HepG2 (cell line): ENCODE measurements around the gene UQCRFS1. TPM values are rescaled to one million over a fixed set of nuclear protein-coding genes. Genes with fewer than 3 reads are reported as not detected.

Experiments
- ATAC-seq: fragments of 200-7000 bp; cut with Tn5 transposase; 3 replicates; pipeline ENCODE4 v1.9.1; 2020; ENCODE audit warnings: mild to moderate bottlenecking, moderate library complexity
- Bru-seq: library from RNA; stranded (reverse); fragments of 400-500 nt; gene quantifications from one replicate; lab custom pipeline; 2021; lab: Mats Ljungman, UMichigan
- BruChase-seq, 2 experiments: library from RNA; stranded (reverse); fragments of 400-500 nt; gene quantifications; one replicate each; lab custom pipeline; 2021; lab: Mats Ljungman, UMichigan
- BruUV-seq: library from RNA; stranded (reverse); fragments of 400-500 nt; replicated peaks from 2 replicates; lab custom pipeline; 2021; lab: Mats Ljungman, UMichigan
- CTCF ChIA-PET: fragments of 300-600 bp; formaldehyde crosslinking; extraction: SDS; loops from one replicate; lab custom pipeline; 2021; ENCODE audit warnings: low total read pairs, inconsistent platforms, low intra/inter-chr PET ratio; lab: Yijun Ruan, JAX
- POLR2A ChIA-PET: fragments of 350-600 bp; sonication (Branson Sonifier 250); formaldehyde crosslinking; loops from one replicate; lab custom pipeline; 2020; ENCODE audit warnings: antibody characterized with exemption, inconsistent platforms; lab: Yijun Ruan, JAX
- DNase-seq: peaks from one replicate; pipeline ENCODE4 v3.0.0-alpha.2; 2015; ENCODE audit warnings: low spot score
- FAIRE-seq: peaks from 3 replicates; lab custom pipeline; 2011; peaks lifted over from hg19 to GRCh38; lab: Jason Lieb, UNC
- H2AFZ ChIP-seq: one replicate; pipeline ENCODE4 v1.6.1; 2011; ENCODE audit warnings: low read length, inconsistent platforms
- H3K27ac ChIP-seq: fragments of 300-600 bp; 3 replicates; pipeline ENCODE4 v1.8.0; 2011; ENCODE audit warnings: mixed run types, mild to moderate bottlenecking, mixed read lengths, low read length, inconsistent platforms; ENCODE audit not compliant: insufficient read depth; ENCODE audit errors: extremely low read length
- H3K27me3 ChIP-seq, 2 experiments: fragments of 200-600 bp in 1 of 2; 2 replicates in 1 of 2; 3 replicates in 1 of 2; pipeline versions ENCODE4 v1.6.0 to v1.8.0; 2011; ENCODE audit warnings: low read length in 2 of 2, mild to moderate bottlenecking in 2 of 2, moderate library complexity in 2 of 2, inconsistent platforms in 1 of 2; ENCODE audit not compliant: insufficient read depth in 2 of 2, control insufficient read depth in 1 of 2
- H3K36me3 ChIP-seq, 2 experiments: fragments of 200-600 bp in 1 of 2; replicated peaks in 1 of 2; 2 replicates in 1 of 2; 3 replicates in 1 of 2; pipeline versions ENCODE4 v1.5.1 to v1.8.0; 2011; ENCODE audit warnings: low read length in 2 of 2, inconsistent platforms in 1 of 2; ENCODE audit not compliant: insufficient read depth in 2 of 2, control insufficient read depth in 1 of 2
- H3K4me1 ChIP-seq: 2 replicates; pipeline ENCODE4 v1.5.1; 2012; ENCODE audit warnings: low read length, inconsistent platforms; ENCODE audit not compliant: insufficient read depth
- H3K4me2 ChIP-seq: 2 replicates; pipeline ENCODE4 v1.6.0; 2011; ENCODE audit warnings: low read depth, low read length, inconsistent platforms
- H3K4me3 ChIP-seq, 3 experiments: fragments of 200-600 bp in 1 of 3; sonication (generic), shearing (Covaris generic) in 1 of 3; replicated peaks in 1 of 3; 2 replicates each; pipeline ENCODE4 v1.5.1; 2011 to 2016; ENCODE audit warnings: low read length in 3 of 3, inconsistent platforms in 2 of 3, low read depth in 2 of 3, mild to moderate bottlenecking in 2 of 3, control low read depth in 1 of 3, mixed read lengths in 1 of 3; ENCODE audit not compliant: insufficient read depth in 1 of 3
- H3K79me2 ChIP-seq: one replicate; pipeline ENCODE4 v1.6.1; 2011; ENCODE audit warnings: low read length, inconsistent platforms; ENCODE audit not compliant: insufficient read depth
- H3K9ac ChIP-seq: 2 replicates; pipeline ENCODE4 v1.6.0; 2011; ENCODE audit warnings: mild to moderate bottlenecking, low read depth, low read length, inconsistent platforms; ENCODE audit not compliant: insufficient read depth
- H3K9me3 ChIP-seq: 2 replicates; pipeline ENCODE4 v1.5.1; 2012; ENCODE audit warnings: mild to moderate bottlenecking, low read length
- H4K20me1 ChIP-seq: 2 replicates; pipeline ENCODE4 v1.6.0; 2011; ENCODE audit warnings: inconsistent platforms, mild to moderate bottlenecking, low read length, moderate library complexity; ENCODE audit not compliant: insufficient read depth
- AHR ChIP-seq: IDR thresholded peaks from 2 replicates; pipeline ENCODE4 v1.6.1; 2018; ENCODE audit warnings: missing genetic modification reagents, missing compliant biosample characterization
- ARNT ChIP-seq: fragments of 450-650 bp; IDR thresholded peaks from 2 replicates; pipeline ENCODE4 v1.6.1; 2017
- GATAD1 ChIP-seq: IDR thresholded peaks from 2 replicates; pipeline ENCODE4 v1.6.1; 2016; ENCODE audit warnings: missing genetic modification reagents, missing compliant biosample characterization
- HIVEP1 ChIP-seq: sonication (generic); formaldehyde crosslinking; IDR thresholded peaks from 2 replicates; pipeline ENCODE4 v1.4.0; 2020; ENCODE audit warnings: mild to moderate bottlenecking, missing genetic modification reagents
- KMT2B ChIP-seq: IDR thresholded peaks from 2 replicates; pipeline ENCODE4 v1.6.1; 2016; ENCODE audit warnings: missing genetic modification reagents, missing compliant biosample characterization
- POGZ ChIP-seq: sonication (generic); formaldehyde crosslinking; IDR thresholded peaks from 2 replicates; pipeline ENCODE4 v1.4.0; 2020; ENCODE audit warnings: mild to moderate bottlenecking, missing genetic modification reagents
- ZC3H4 ChIP-seq: sonication (generic); formaldehyde crosslinking; IDR thresholded peaks from 2 replicates; pipeline ENCODE4 v1.4.0; 2020; ENCODE audit warnings: missing genetic modification reagents, borderline replicate concordance
- ZFYVE20 ChIP-seq: sonication (generic); formaldehyde crosslinking; IDR thresholded peaks from 2 replicates; pipeline ENCODE4 v1.8.0; 2023; ENCODE audit warnings: low read depth, mild to moderate bottlenecking, moderate library complexity, missing genetic modification reagents, borderline replicate concordance
- ZNF446 ChIP-seq: sonication (generic); formaldehyde crosslinking; IDR thresholded peaks from 2 replicates; pipeline ENCODE4 v1.5.0; 2020; ENCODE audit warnings: mild to moderate bottlenecking, missing genetic modification reagents
- ZNF883 ChIP-seq: sonication (generic); formaldehyde crosslinking; IDR thresholded peaks from 2 replicates; pipeline ENCODE4 v1.5.1; 2020; ENCODE audit warnings: mild to moderate bottlenecking, missing genetic modification reagents; ENCODE audit errors: not compliant biosample characterization
- WGBS: methylation state at CpG from one replicate; pipeline ENCODE4 v1.1.6; 2017; ENCODE audit warnings: low lambda C conversion rate; 5-methylcytosine and 5-hydroxymethylcytosine counted together
- in situ Hi-C: cut with HindIII; loops from 2 replicates; pipeline ENCODE4 v1.10.0; 2017; ENCODE audit warnings: low pct_unique_long_range_greater_than_20kb; ENCODE audit not compliant: extremely low pct_ligation_motif_present
- intact Hi-C: fragments of 100-400 bp; cut with micrococcal nuclease; formaldehyde crosslinking; loops from one replicate; pipeline ENCODE4 v1.10.0; 2022; ENCODE audit not compliant: unreplicated experiment
- long read RNA-seq, 2 experiments: library from RNA in 1 of 2; library from polyadenylated mRNA in 1 of 2; stranded (forward) in 1 of 2; unstranded in 1 of 2; transcript quantifications; one replicate each; pipeline ENCODE4 v2.0.0, GENCODE V29; 2019 to 2022
- polyA minus RNA-seq, 3 experiments: library from RNA; depleted of rRNA, polyadenylated mRNA; stranded (reverse); fragments of >200 nt; gene quantifications; 2 replicates each; pipeline ENCODE4 v1.2.3, GENCODE V29; 2011; ENCODE audit warnings: low replicate concordance in 1 of 3
- polyA plus RNA-seq, 8 experiments: library from polyadenylated mRNA; depleted of rRNA in 3 of 8; stranded (reverse) in 7 of 8; unstranded in 1 of 8; fragments of >200 nt; fragmentation: Illumina TruSeq in 4 of 8; extraction: Trizol in 4 of 8; gene quantifications; 2 replicates each; pipeline versions ENCODE4 v1.2.1 to v1.2.3, GENCODE V29; 2011 to 2016; ENCODE audit warnings: low read depth in 4 of 8, missing spikeins in 1 of 8, mixed read lengths in 1 of 8; ENCODE audit not compliant: insufficient read depth in 1 of 8
- total RNA-seq, 5 experiments: library from RNA; depleted of rRNA; stranded (reverse); fragments of >200 nt; fragmentation: Illumina TruSeq; extraction: Trizol; gene quantifications; 2 replicates each; pipeline ENCODE4 v1.2.3, GENCODE V29; 2016; ENCODE audit warnings: low read depth in 1 of 5
- TF ChIP-seq, protein P1 (sequence below): sonication (generic); formaldehyde crosslinking; conservative IDR thresholded peaks from 2 replicates; pipeline ENCODE4 v1.4.0; 2020; ENCODE audit warnings: mild to moderate bottlenecking, missing genetic modification reagents, moderate library complexity
- TF ChIP-seq, protein P2 (sequence below): IDR thresholded peaks from 2 replicates; pipeline ENCODE4 v1.6.1; 2016; ENCODE audit warnings: mild to moderate bottlenecking

The UQCRFS1 gene
- total RNA-seq (2016; rRNA removed; fragmentation: Illumina TruSeq; extraction: Trizol), result 51.1 and 59.2 TPM in 2 replicates
- total RNA-seq (2016; cell fraction: cytosol; rRNA removed; fragmentation: Illumina TruSeq; extraction: Trizol; ENCODE audit: low read depth), result 32.8 and 38.5 TPM in 2 replicates
- total RNA-seq (2016; cell fraction: insoluble cytoplasmic fraction; rRNA removed; fragmentation: Illumina TruSeq; extraction: Trizol), result 50.1 and 62.4 TPM in 2 replicates
- 42.1 and 44.3 TPM in 2 replicates for total RNA-seq (2016; cell fraction: membrane; rRNA removed; fragmentation: Illumina TruSeq; extraction: Trizol)
- total RNA-seq (2016; cell fraction: nucleus; rRNA removed; fragmentation: Illumina TruSeq; extraction: Trizol), result 23.6 and 24.1 TPM in 2 replicates
- polyA plus RNA-seq (2011; rRNA removed), result 39.5 and 49.5 TPM in 2 replicates
- polyA plus RNA-seq (2011; cell fraction: cytosol; rRNA removed), result 40.4 and 43.1 TPM in 2 replicates
- 14.5 and 15.8 TPM in 2 replicates for polyA plus RNA-seq (2011; cell fraction: nucleus; rRNA removed)
- 31.6 and 34.2 TPM in 2 replicates for polyA plus RNA-seq (2012)
- 46.9 and 48.1 TPM in 2 replicates for polyA plus RNA-seq (2016; cell fraction: cytosol; fragmentation: Illumina TruSeq; extraction: Trizol; ENCODE audit: low read depth)
- 62.8 and 64.7 TPM in 2 replicates for polyA plus RNA-seq (2016; cell fraction: insoluble cytoplasmic fraction; fragmentation: Illumina TruSeq; extraction: Trizol; ENCODE audit: low read depth)
- 40.7 and 41.8 TPM in 2 replicates for polyA plus RNA-seq (2016; cell fraction: membrane; fragmentation: Illumina TruSeq; extraction: Trizol; ENCODE audit: low read depth)
- 26.2 and 27.9 TPM in 2 replicates for polyA plus RNA-seq (2016; cell fraction: nucleus; fragmentation: Illumina TruSeq; extraction: Trizol; ENCODE audit: insufficient read depth, low read depth)
- polyA minus RNA-seq (2011; rRNA and poly(A)+ RNA removed; ENCODE audit: low replicate concordance), result 44.4 and 46.6 TPM in 2 replicates
- 20.7 and 21.3 TPM in 2 replicates for polyA minus RNA-seq (2011; cell fraction: cytosol; rRNA and poly(A)+ RNA removed)
- 24.2 and 28.1 TPM in 2 replicates for polyA minus RNA-seq (2011; cell fraction: nucleus; rRNA and poly(A)+ RNA removed)
- percentile 95 among the genes with signal in this experiment for Bru-seq, nascent RNA
- BruChase-seq, experiment 1, labeled RNA remaining after a 6-hour chase, result percentile 91 among the genes with signal in this experiment
- percentile 92 among the genes with signal in this experiment for BruChase-seq, experiment 2, labeled RNA remaining after a 2-hour chase
- long read RNA-seq, experiment 1, transcript UQCRFS1-201 (2 exons, 3,475 nt), result major isoform, 465 of 474 reads
- long read RNA-seq, experiment 1, partial matches to known transcripts, result 0 of 474 reads
- long read RNA-seq, experiment 1, other reads (novel, unspliced or antisense), result 9 of 474 reads
- long read RNA-seq, experiment 2, transcript UQCRFS1-201 (2 exons, 3,475 nt), result major isoform, 278 of 293 reads
- long read RNA-seq, experiment 2, partial matches to known transcripts, result 0 of 293 reads
- long read RNA-seq, experiment 2, other reads (novel, unspliced or antisense), result 15 of 293 reads

DNA sequence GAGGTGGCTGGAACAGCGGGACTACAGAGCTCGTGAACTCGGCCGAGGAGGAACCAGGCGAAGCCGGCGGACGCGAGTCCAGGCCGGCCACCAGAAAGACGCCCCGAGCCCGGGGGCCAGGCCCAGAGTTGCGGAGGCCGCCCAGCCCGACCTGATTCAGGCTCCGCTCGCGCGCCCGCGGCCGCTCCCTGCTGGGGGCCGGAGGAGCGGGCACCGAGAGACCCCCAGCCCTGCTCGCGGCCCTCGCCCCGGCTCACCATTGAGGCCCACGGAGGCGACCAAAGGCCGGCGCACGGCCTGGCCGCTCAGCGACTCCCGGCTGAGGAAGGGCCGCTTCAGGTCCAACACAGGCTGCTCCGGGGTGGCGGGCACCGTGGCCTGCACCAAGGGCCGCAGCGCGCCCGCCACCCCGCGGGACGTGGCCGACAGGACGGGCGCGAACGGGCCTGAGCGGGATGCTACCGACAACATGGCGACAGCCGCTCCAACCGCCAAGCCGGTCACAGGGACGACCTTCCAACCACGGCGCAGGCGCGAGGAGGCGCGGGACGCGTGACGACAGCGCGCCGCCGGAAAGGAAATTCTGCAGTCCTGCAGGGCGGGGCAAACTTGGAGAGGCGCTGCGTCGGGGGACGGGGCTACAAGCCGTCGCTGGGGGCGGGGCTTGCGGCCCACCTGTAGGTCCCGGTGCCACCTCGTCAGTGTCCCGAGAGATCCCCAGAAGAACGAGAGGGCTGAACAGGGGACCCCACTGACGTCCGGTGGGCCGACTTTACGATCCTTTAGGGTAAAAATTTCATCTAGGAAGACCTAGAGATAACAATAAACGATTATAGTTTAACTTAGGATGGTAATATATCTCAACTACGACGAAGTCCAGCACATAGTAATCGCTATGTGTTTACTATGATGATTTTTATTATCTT is at the start of gene UQCRFS1:
TSS of gene UQCRFS1 (minus strand) at position 504 of the 926 bp plus-strand sequence. CDS start at position 471, 33 bp downstream.
- Histone ChIP-seq H3K4me2 (peak within 1 kb of the TSS; percentile 88), H3K9ac (peak within 1 kb of the TSS; percentile 99), H3K9me3 (no peaks in the 10 kb centered on the region), H3K4me1 (peaks cover 29% of the 10 kb centered on the region), H3K27ac (peak within 1 kb of the TSS; percentile 81), H4K20me1 (peaks cover 30% of the 10 kb centered on the region), H2AFZ (peak within 1 kb of the TSS; percentile 98), H3K79me2 (peaks cover 42% of the 10 kb centered on the region), H3K4me3 (peak within 1 kb of the TSS; percentile 66 to 89 (median 83)), H3K36me3 (0 out of 5 replicates have a peak, but pooled peaks cover 0 to 5% of the 10 kb centered on the region in 2 experiments), H3K27me3 (no peaks in the 10 kb centered on the region; a peak in 1 of 5 replicates)
- peak; percentile 96 for ATAC-seq
- BruUV-seq, result no TSS peak
- intact Hi-C loops (no loop called here), in situ Hi-C loops (no loop called here)
- CTCF ChIA-PET, result no interaction called here
- no peak for FAIRE-seq
- POLR2A ChIA-PET, result interaction anchor here (1.2 kb wide), 1 partner anchor 10 kb away, joined by 3 read pairs; no protein-coding TSS in a partner anchor
- DNase-seq, result peak; percentile 88
- 5% methylated on average over 27 of the region's 95 CpGs for WGBS
- TF ChIP-seq HIVEP1, result no peak
- TF ChIP-seq POGZ (CRISPR knock-in tag), result peak; percentile 87
- TF ChIP-seq AHR, result 0 out of 2 replicates have a peak, but pooled peaks have one; percentile 34
- TF ChIP-seq, protein P1, sequence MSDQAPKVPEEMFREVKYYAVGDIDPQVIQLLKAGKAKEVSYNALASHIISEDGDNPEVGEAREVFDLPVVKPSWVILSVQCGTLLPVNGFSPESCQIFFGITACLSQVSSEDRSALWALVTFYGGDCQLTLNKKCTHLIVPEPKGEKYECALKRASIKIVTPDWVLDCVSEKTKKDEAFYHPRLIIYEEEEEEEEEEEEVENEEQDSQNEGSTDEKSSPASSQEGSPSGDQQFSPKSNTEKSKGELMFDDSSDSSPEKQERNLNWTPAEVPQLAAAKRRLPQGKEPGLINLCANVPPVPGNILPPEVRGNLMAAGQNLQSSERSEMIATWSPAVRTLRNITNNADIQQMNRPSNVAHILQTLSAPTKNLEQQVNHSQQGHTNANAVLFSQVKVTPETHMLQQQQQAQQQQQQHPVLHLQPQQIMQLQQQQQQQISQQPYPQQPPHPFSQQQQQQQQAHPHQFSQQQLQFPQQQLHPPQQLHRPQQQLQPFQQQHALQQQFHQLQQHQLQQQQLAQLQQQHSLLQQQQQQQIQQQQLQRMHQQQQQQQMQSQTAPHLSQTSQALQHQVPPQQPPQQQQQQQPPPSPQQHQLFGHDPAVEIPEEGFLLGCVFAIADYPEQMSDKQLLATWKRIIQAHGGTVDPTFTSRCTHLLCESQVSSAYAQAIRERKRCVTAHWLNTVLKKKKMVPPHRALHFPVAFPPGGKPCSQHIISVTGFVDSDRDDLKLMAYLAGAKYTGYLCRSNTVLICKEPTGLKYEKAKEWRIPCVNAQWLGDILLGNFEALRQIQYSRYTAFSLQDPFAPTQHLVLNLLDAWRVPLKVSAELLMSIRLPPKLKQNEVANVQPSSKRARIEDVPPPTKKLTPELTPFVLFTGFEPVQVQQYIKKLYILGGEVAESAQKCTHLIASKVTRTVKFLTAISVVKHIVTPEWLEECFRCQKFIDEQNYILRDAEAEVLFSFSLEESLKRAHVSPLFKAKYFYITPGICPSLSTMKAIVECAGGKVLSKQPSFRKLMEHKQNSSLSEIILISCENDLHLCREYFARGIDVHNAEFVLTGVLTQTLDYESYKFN (CRISPR knock-in tag), result no peak
- TF ChIP-seq ZFYVE20, result no peak
- peak; percentile 88 for TF ChIP-seq GATAD1
- TF ChIP-seq ZNF883 (CRISPR knock-in tag), result peak; percentile 63
- TF ChIP-seq ZNF446 (CRISPR knock-in tag), result 0 out of 2 replicates have a peak, but pooled peaks have one; percentile 36
- peak; percentile 51; the same call in 1 of the 2 replicates for TF ChIP-seq KMT2B (CRISPR knock-in tag)
- TF ChIP-seq ZC3H4 (CRISPR knock-in tag), result no peak
- no peak for TF ChIP-seq ARNT
- TF ChIP-seq, protein P2, sequence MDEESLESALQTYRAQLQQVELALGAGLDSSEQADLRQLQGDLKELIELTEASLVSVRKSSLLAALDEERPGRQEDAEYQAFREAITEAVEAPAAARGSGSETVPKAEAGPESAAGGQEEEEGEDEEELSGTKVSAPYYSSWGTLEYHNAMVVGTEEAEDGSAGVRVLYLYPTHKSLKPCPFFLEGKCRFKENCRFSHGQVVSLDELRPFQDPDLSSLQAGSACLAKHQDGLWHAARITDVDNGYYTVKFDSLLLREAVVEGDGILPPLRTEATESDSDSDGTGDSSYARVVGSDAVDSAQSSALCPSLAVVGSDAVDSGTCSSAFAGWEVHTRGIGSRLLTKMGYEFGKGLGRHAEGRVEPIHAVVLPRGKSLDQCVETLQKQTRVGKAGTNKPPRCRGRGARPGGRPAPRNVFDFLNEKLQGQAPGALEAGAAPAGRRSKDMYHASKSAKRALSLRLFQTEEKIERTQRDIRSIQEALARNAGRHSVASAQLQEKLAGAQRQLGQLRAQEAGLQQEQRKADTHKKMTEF, result peak; percentile 54; the same call in 1 of the 2 replicates
